KBM-7 (cell line): Measurements from ENCODE around the gene LPP.

Source experiments
- DNase-seq: peaks from one replicate; pipeline ENCODE4 v3.0.0-alpha.2; 2015
- in situ Hi-C: fragments of 300-500 bp; cut with MboI; formaldehyde crosslinking; loops from 2 replicates; pipeline ENCODE4 v1.14.3; 2020; ENCODE audit warnings: low sequenced_read_pairs, low pct_unique_long_range_greater_than_20kb, mixed read lengths

LPP gene

DNA sequence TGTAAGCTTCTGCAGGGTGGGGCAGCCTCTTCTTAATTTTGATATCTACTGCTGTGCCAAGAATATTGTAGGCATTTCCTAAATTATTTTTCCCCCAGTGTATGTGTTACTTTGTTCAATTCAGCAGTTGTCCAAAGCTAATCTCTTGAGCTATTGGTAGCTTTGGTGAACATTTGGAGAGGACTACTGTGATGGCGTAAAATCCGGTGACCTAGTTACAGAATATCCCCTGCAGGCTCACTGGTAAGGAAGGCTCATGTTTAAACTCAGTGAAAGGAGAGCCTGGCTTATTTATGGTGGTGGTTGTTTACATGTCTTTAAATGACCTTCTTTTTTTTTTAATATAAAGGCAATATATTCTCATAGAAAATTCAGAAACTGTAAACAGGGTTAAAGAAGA is 105.6 kb downstream of the LPP start:
- in situ Hi-C loops: no loop called here
- DNase-seq: no peak

DNA sequence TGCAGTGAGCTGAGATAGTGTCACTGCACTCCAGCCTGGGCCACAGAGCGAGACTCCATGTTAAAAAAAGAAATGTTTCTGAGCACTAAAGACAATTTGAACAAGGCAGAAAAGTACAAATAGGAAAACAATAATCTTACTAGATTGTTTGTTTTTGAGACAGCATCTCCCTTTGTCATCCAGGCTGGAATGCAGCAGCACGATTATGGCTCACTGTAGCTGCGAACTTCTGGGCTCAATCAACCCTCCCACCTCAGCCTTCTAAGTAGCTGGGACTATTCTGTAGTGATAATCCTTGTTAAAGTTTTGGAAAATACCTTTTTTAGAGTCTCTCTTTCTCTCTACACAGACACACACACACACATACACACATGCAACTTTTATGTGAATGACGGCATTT is 107.1 kb downstream of the LPP start:
- no peak for DNase-seq
- in situ Hi-C loops: no loop called here

DNA sequence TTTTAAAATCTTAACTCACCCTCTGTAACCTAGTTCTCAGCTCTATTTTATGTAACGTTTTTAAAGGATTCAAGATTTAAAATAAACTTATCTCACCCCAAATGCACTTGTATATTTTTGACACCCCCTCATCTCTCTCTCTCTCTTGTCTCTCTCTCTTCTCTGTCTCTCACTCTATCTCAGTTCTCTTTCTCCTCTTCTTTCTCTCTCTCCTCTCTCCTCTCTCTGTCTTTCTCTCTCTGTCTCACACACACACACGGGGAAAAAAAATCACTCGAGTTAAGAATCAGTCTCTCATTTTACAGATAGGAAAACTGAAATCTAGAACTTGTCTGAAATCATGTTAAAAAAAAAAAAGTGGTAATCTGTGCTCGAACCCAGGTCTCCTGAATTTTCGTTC is 108.5 kb downstream of the LPP start:
- DNase-seq: no peak
- in situ Hi-C loops: no loop called here

DNA sequence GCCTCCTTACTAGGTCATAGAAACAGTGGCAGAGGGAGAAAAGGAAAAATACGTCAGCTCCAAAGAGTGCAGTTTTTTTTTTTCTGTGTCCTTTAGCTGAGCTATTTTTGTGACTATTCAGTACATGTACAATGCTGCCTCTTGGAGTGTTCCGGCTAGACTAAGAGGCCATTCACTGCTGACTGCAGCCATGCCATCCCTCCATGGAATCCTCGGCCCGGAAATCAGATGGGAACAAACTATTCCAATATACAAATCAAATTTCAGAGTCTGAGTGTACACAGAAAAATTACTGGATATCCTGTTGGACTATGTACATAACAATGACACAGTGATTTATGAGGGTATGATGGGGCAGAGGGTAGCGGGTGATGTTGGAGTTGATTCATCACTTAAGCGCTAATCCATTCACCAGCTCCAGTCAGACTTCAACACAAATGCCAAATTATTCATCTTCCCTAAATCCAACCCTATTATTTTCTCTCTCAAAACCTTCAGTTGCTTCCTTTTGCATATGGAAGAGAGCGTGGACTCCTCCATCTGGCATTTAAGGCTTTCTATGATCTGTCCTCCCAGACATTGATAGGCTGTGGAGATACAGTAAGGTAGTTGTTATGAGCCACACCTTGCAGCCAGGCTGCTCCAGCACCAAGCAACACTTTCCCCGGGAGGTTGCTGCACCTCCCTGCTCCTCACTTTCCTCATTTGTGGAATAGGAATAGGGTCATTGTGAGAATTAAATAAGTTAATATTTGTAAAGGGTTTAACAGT is 109.1 kb downstream of the LPP start:
- no peak for DNase-seq
- in situ Hi-C loops: no loop called here

DNA sequence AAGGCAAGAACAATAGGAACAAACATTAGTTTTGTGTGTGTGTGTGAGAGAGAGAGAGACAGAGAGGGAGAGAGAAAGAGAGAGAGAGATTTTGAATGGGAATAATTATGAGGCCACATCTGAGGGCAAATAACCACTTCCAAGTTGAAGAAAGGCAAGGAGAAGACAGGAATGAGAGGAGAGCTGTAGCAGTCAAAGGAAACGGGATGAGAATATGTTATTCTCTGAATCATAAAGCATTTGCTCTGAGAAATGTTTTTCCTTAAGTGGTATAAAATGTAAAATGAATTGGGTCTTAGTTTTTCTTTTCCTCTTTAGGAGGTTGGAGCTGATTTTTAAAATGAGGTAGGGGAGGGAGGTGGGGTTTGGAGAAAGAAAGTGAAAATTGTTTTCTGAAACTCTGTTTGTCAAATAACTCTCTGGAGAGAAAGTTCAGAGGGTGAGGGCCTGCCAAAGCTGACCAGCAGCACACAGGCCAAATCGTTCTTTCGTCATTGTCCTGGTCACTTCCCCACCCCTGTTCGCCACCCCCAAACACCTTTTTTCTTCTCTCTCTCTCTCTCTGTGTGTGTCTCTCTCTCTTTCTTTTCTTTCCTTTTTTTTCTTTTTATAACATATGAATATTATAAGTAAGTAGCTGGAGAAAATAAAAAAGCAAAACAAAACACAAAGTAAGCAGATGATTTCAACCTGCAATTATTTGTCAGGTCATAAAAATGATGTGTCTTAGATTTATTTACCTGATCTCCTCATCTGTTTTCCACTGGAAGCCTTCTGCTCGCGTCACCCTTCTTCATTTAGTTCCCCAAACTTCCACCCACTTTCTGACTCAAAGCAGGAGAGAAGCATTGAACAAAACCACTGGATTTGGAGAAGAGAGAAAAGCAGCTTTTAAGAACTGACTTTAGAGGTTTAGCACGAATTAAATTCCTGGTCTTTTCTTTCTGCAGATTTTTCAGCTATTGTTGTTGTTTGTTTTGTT is 110.6 kb downstream of the LPP start:
- in situ Hi-C loops: no loop called here
- no peak for DNase-seq

- in situ Hi-C loops: no loop called here
- no peak for DNase-seq
Observed at GRCh38 chr3:188266562-188267274, 112.8 kb downstream of the LPP start.

GRCh38 chr3:188267790-188268335 is 113.9 kb downstream of the LPP start:
- in situ Hi-C loops: no loop called here

GRCh38 chr3:188268336-188268735 is 114.4 kb downstream of the LPP start:
- no peak for DNase-seq
- in situ Hi-C loops: no loop called here

More at GRCh38 chr3:188267790-188268335, 113.9 kb downstream of the LPP start:
- DNase-seq: no peak

GRCh38 chr3:188269040-188269439 is 115.1 kb downstream of the LPP start:
- DNase-seq: no peak
- in situ Hi-C loops: no loop called here

DNA sequence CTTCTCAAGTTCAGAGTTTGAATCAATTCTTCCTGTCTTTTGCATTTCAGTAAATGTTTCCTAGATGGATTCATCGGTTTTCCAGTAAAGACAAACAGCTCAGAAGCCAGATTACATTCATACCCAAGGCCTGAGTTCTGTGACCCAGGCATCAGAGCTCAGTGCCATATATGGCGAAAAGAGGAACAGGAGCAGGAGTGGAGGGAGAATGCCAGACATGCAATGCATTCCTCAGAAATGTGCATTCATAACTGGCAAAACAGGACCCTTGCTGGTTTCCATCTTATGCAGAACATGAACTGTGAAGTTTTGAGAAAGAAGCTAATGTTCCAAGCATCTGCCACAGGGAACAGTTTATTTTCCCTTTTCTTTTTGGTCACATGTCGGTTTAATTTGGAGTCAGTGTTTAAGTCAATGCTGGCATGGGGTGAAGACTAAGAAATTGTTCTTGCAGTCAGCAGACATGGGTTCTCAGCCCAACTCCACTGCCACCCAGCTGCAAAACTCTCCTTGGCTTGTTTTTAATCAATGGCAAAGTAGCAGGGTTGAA is 116.5 kb downstream of the LPP start:
- peak; percentile 63 for DNase-seq
- in situ Hi-C loops: no loop called here

DNA sequence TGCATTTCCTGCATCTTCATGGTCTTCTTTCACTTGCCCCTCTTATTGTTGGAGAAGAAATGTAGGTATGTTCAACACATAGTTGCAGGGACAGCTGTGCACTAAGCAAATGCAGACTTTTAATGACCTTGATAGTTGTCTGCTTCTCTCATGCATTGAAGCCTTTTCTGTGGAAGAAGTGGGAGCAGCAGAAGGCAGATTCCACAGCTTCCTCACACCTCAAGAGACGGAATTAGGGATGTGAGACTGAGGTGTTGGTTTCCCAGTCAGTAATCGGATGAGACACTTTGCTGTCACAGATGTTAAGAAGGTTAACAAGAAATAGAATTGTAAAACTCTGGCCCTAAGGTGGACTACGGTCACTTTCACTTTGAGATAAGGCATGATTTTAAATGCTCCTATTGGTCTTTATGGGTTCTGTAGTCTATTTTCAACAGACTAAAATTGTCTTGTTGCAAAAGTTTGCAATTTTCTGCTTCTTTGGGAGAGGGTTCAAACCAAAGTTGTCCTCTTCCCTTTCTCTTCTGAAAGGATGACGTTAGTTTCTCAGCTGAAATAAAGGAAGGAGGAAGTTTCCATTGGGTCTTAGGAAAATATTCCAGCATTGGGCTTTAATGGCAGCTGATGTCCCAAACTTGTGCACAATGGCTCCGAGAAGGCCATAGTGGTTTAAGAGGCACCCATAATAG is 117.4 kb downstream of the LPP start:
- no peak for DNase-seq
- in situ Hi-C loops: no loop called here

- no peak for DNase-seq
Observed at GRCh38 chr3:188272481-188273372, 118.8 kb downstream of the LPP start.

GRCh38 chr3:188274249-188274915 is 120.4 kb downstream of the LPP start:
- no peak for DNase-seq
- in situ Hi-C loops: no loop called here

More at GRCh38 chr3:188272481-188273372, 118.8 kb downstream of the LPP start:
- in situ Hi-C loops: no loop called here

DNA sequence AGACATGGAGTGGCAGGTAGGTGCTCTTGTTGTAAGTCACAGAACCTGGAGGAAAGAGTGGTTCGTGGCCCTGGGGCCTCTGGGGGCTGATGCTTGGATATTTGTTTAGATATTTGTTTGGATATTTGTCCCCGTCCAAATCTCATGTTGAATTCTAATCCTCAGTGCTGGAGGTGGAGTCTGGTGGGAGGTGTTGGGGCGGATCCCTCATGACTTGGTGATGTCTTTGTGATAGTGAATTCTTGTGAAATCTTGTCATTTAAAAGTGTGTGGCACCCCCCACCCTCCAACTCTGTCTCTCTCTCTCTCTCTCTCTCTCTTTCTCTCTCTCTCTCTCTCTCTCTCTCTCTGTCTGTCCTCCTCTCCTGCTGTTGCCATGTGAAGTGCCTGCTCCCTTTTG is 122.4 kb downstream of the LPP start:
- in situ Hi-C loops: no loop called here
- DNase-seq: no peak

- no peak for DNase-seq
- in situ Hi-C loops: no loop called here
Observed at GRCh38 chr3:188278717-188279324, 124.9 kb downstream of the LPP start.

DNA sequence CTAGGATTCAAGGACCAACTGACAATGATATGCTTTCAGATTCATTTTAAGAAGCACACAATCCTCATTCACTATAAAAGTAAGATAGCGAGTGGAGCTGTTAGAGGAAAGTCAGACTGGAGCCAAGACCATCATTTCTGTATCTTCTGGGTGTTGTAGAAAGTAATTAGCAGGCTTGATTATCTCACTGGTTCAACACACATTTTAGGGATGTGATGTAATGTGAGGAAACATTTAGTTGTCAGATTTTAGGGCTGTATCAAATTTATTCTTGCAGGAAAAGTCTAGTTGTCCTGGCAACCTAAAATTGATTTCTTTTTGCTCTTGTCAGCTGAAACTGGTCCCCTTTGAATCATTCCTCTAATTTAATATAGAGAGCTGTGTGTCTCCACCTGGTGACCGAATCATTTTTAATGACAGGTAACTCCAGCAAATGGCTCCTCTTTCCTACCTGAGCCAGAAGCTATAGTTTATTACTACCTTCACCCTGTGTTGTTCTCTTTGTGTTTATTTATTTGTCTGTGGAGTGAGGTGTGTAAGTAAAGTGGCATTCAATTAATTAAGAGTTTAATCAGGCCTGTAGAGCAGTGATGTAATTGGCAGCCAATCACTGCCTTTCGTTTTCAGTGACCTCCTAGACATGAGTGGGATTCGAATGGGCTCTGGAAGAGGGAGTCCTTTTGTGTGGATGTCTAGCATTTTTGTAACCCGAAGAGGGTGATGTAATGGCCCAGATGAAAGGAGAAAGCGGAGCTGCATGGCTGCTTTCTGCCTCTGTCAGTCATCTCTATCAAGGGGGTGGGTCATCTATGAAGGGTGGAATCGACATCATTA is 125.8 kb downstream of the LPP start:
- in situ Hi-C loops: no loop called here
- no peak for DNase-seq
